A549 treated with AZD2906 at 1 μM for 4 hours (cell line): ENCODE results near the gene WDR36. TPM values are rescaled to one million over a fixed set of nuclear protein-coding genes. Genes with fewer than 3 reads are reported as not detected.

Source experiments
- total RNA-seq: library from RNA; stranded (reverse); fragments of 200-300 nt; extraction: Qiagen RNA extraction; gene quantifications from 5 replicates; pipeline ENCODE4 v1.2.3, GENCODE V29; 2022

WDR36 gene
- 11.6 to 17.0 TPM (median 14.0 TPM) in 5 replicates for total RNA-seq

DNA sequence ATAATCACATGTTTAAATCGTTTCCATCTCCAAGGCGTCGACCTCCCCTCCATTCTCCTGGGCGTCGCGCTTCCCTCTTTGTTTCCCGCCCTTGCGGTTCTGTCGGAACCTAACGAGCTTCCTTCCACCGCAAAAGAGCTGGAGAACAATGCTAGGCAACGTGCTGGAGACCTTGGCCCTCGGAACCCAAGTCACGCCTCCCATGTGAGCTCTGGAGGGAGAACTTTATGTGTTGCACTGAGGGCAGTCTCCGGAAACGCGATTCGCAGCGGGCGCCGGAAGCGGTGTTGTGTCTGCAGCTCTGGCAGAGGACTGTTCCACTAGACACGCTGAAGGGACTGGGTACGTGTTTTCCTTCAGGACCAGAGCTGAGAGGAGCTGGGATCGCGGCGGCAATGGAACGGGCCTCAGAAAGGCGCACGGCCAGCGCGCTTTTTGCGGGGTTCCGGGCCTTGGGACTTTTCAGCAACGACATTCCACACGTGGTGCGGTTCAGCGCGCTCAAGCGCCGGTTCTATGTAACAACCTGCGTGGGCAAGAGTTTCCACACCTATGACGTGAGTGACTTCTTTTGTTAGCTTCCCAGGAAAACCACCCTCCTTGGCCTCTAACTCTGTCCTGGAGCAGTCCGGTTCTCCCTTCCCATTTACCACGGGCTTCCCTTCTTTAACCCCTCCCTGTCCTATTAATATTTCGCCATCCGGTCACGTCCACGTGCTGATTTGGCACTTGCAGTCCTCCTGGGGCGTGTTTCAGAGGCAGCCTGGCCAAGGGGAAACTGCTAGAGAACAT lies at the start of gene WDR36:
TSS of gene WDR36 (plus strand) at position 287 of the 792 bp plus-strand sequence. CDS start at position 396, 109 bp downstream.

DNA sequence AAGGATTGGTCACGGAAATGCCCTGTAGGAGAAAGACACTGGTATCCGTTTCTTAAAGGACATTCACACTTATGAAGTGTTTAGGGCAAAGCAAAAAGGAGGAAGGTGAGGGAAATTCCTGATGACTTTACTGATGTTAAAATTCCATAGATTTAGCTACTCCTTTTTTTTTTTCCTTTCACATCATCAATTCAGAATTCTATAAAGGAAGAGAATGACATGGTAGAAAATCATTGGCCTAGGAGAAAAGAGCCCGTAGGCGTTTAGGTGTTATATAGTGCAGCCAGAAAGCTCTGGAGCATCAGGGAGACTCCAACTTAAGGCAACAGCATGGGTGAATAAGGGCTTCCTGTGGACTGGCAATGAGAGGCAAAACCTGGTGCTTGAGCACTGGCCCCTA lies 20.7 kb upstream of the WDR36 start, which contains the start of gene TSLP:
TSS of gene TSLP (plus strand) at position 301 of the 400 bp plus-strand sequence. CDS start 178 bp downstream, outside the sequence.

Other genes starting within 250 kb of the WDR36 start
- gene TSLP, start 20.6 kb upstream of the WDR36 start, total RNA-seq = not detected in 5 replicates
- gene CAMK4, start 132.0 kb downstream of the WDR36 start, total RNA-seq = 0.01 to 0.16 TPM (median 0.07 TPM) in 5 replicates